ENCODE measurements around the gene HOXA3.

- TF ChIP-seq POLR2A (IDR thresholded peaks at IDR 0.05; ENCODE audit: low read length) (no peak), CTCF (IDR thresholded peaks at IDR 0.05) (no peak)
Observed at GRCh38 chr7:27148756-27149641, 3.4 kb downstream of the HOXA3 start.
